Endothelial cell of umbilical vein (primary cell): ENCODE results near the gene ASS1. TPM values are rescaled to one million over a fixed set of nuclear protein-coding genes. Genes with fewer than 3 reads are reported as not detected.

Experiments
- BruUV-seq: library from RNA; stranded (reverse); fragments of 400-500 nt; replicated peaks from 2 replicates; lab custom pipeline; 2021; lab: Mats Ljungman, UMichigan
- CTCF ChIA-PET: fragments of 300-600, 350-600 bp; sonication (Branson Sonifier 250); formaldehyde crosslinking; loops from one replicate; lab custom pipeline; 2021; ENCODE audit warnings: antibody characterized with exemption, inconsistent platforms; lab: Charles Lee
- POLR2A ChIA-PET: fragments of 300-600, 350-600 bp; sonication (Branson Sonifier 250); formaldehyde crosslinking; loops from one replicate; lab custom pipeline; 2021; ENCODE audit warnings: antibody characterized with exemption, inconsistent platforms; lab: Charles Lee
- DNase-seq: peaks from one replicate; pipeline ENCODE4 v3.0.0-alpha.2; 2011; ENCODE audit warnings: low read depth, low spot score
- FAIRE-seq: peaks from 2 replicates; lab custom pipeline; 2011; peaks lifted over from hg19 to GRCh38; lab: Jason Lieb, UNC
- H2AFZ ChIP-seq: 2 replicates; pipeline ENCODE4 v1.6.0; 2012; ENCODE audit warnings: low read depth, low read length, control low read depth, inconsistent platforms
- H3K27ac ChIP-seq: 2 replicates; pipeline ENCODE4 v1.5.1; 2011; ENCODE audit warnings: low read depth, mild to moderate bottlenecking, control low read depth, low read length, moderate library complexity; ENCODE audit not compliant: insufficient read depth
- H3K27me3 ChIP-seq, 2 experiments: 2 replicates each; pipeline versions ENCODE4 v1.6.0 to v1.6.1; 2011; ENCODE audit warnings: low read length in 2 of 2, mixed read lengths in 1 of 2; ENCODE audit not compliant: control insufficient read depth in 2 of 2, insufficient read depth in 2 of 2
- H3K36me3 ChIP-seq, 2 experiments: 2 replicates in 1 of 2; 3 replicates in 1 of 2; pipeline ENCODE4 v1.5.1; 2011; ENCODE audit warnings: low read length in 2 of 2, mild to moderate bottlenecking in 1 of 2, moderate library complexity in 1 of 2; ENCODE audit not compliant: control insufficient read depth in 2 of 2, insufficient read depth in 2 of 2; ENCODE audit errors: extremely low read depth in 1 of 2
- H3K4me1 ChIP-seq: 3 replicates; pipeline ENCODE4 v1.5.1; 2011; ENCODE audit warnings: mild to moderate bottlenecking, low read length; ENCODE audit not compliant: control insufficient read depth, insufficient read depth; ENCODE audit errors: extremely low read depth
- H3K4me2 ChIP-seq: 2 replicates; pipeline ENCODE4 v1.6.1; 2011; ENCODE audit warnings: low read length, control low read depth, mixed read lengths; ENCODE audit not compliant: insufficient read depth
- H3K4me3 ChIP-seq, 3 experiments: fragments of 200-600 bp in 1 of 3; sonication (generic), shearing (Covaris generic) in 1 of 3; replicated peaks in 1 of 3; 2 replicates each; pipeline ENCODE4 v1.5.1; 2011 to 2016; ENCODE audit warnings: control low read depth in 3 of 3, low read length in 3 of 3, mild to moderate bottlenecking in 2 of 3, inconsistent platforms in 1 of 3, low read depth in 1 of 3, moderate library complexity in 1 of 3; ENCODE audit not compliant: insufficient read depth in 1 of 3
- H3K79me2 ChIP-seq: 2 replicates; pipeline ENCODE4 v1.6.0; 2012; ENCODE audit warnings: low read length, inconsistent platforms; ENCODE audit not compliant: control insufficient read depth, insufficient read depth
- H3K9ac ChIP-seq: replicated peaks from 2 replicates; pipeline ENCODE3; 2011; ENCODE audit warnings: low read length, control low read depth; ENCODE audit not compliant: insufficient read depth; ENCODE audit errors: extremely low read depth
- H3K9me1 ChIP-seq: replicated peaks from 3 replicates; pipeline ENCODE4 v1.6.0; 2011; ENCODE audit warnings: mild to moderate bottlenecking, low read length; ENCODE audit not compliant: control insufficient read depth, insufficient read depth; ENCODE audit errors: extremely low read depth
- H3K9me3 ChIP-seq: replicated peaks from 2 replicates; pipeline ENCODE4 v1.5.1; 2012; ENCODE audit warnings: low read length, inconsistent platforms; ENCODE audit not compliant: control insufficient read depth, insufficient read depth
- H4K20me1 ChIP-seq: replicated peaks from 2 replicates; pipeline ENCODE3; 2011; ENCODE audit warnings: mild to moderate bottlenecking, low read length; ENCODE audit not compliant: control insufficient read depth, insufficient read depth; ENCODE audit errors: extremely low read depth
- EZH2 ChIP-seq: IDR thresholded peaks from 2 replicates; pipeline ENCODE4 v1.6.1; 2012; ENCODE audit warnings: borderline replicate concordance, low read depth, mild to moderate bottlenecking, moderate library complexity, low read length, inconsistent platforms; ENCODE audit not compliant: severe bottlenecking
- FOS ChIP-seq: IDR thresholded peaks from 2 replicates; pipeline ENCODE4 v1.6.1; 2011; ENCODE audit warnings: mild to moderate bottlenecking, low read length, moderate library complexity, borderline replicate concordance; ENCODE audit not compliant: insufficient read depth
- dilution Hi-C: fragments of 300-500 bp; cut with MboI; formaldehyde crosslinking; loops from one replicate; pipeline ENCODE4 v1.15.0; 2019; ENCODE audit warnings: low sequenced_read_pairs; ENCODE audit not compliant: extremely low pct_ligation_motif_present
- intact Hi-C: fragments of 100-400 bp; cut with micrococcal nuclease; formaldehyde crosslinking; loops from one replicate; pipeline ENCODE4 v1.10.0; 2022
- polyA plus RNA-seq, 4 experiments: library from polyadenylated mRNA; depleted of rRNA in 3 of 4; stranded (reverse) in 3 of 4; unstranded in 1 of 4; fragments of >200 nt; gene quantifications; 2 replicates each; pipeline versions ENCODE4 v1.2.1 to v1.2.3, GENCODE V29; 2011 to 2012; ENCODE audit warnings: missing spikeins in 1 of 4
- total RNA-seq: library from RNA; stranded (reverse); gene quantifications from 2 replicates; pipeline ENCODE4 v1.2.3, GENCODE V29; 2021

ASS1 gene
- total and polyA plus RNA-seq, 2 donors (not counting 3 experiments of a cell fraction or from before 2014, with no cell fraction given) = 3.6 to 12.4 TPM

GRCh38 chr9:130450344-130451003 is 5.7 kb downstream of the ASS1 start:
- no peak for DNase-seq
- TF ChIP-seq FOS (no peak), EZH2 (no peak)
- CTCF ChIA-PET = interaction anchor here (1.0 to 2.3 kb wide), 2 partner anchors 10 to 13 kb away, joined by 3 to 7 read pairs; no protein-coding TSS in a partner anchor
- Histone ChIP-seq H3K27me3 (peaks cover 0 to 2% of the 10 kb centered on the region in 2 experiments), H3K4me1 (peaks cover 32% of the 10 kb centered on the region), H2AFZ (no peak overlapping the region), H3K36me3 (no peaks in the 10 kb centered on the region), H3K79me2 (no peaks in the 10 kb centered on the region), H3K4me2 (no peak overlapping the region), H3K9me1 (no peaks in the 10 kb centered on the region), H3K4me3 (no peak overlapping the region), H3K27ac (no peak overlapping the region), H4K20me1 (no peaks in the 10 kb centered on the region), H3K9ac (no peak overlapping the region), H3K9me3 (no peaks in the 10 kb centered on the region)
- intact Hi-C loops (loop anchor here (5.0 kb wide), 1 partner anchor 397 kb away; no protein-coding TSS in a partner anchor), dilution Hi-C loops (no loop called here)
- POLR2A ChIA-PET = no interaction called here
- BruUV-seq = no TSS peak
- no peak for FAIRE-seq

- Histone ChIP-seq H3K4me3 (no peak overlapping the region), H3K4me2 (no peak overlapping the region), H3K9me1 (no peaks in the 10 kb centered on the region), H3K27ac (no peak overlapping the region), H3K9ac (no peak overlapping the region), H2AFZ (no peak overlapping the region), H3K79me2 (no peaks in the 10 kb centered on the region), H4K20me1 (no peaks in the 10 kb centered on the region), H3K4me1 (peaks cover 30% of the 10 kb centered on the region), H3K36me3 (no peaks in the 10 kb centered on the region), H3K9me3 (no peaks in the 10 kb centered on the region), H3K27me3 (peaks cover 0 to 2% of the 10 kb centered on the region in 2 experiments)
- DNase-seq (no peak), FAIRE-seq (no peak)
- BruUV-seq = no TSS peak
- intact Hi-C loops = loop anchor here (5.0 kb wide), 1 partner anchor 396 kb away; no protein-coding TSS in a partner anchor
- ChIA-PET POLR2A (no interaction called here), CTCF (interaction anchor here (1.0 kb wide), 2 partner anchors 13 to 233 kb away, joined by 3 read pairs; no protein-coding TSS in a partner anchor)
- no peak for TF ChIP-seq EZH2
- dilution Hi-C loops = no loop called here
Observed at GRCh38 chr9:130451004-130451390, 6.2 kb downstream of the ASS1 start.
